ENCODE data around the gene TGFBR3L.

GRCh38 chr19:7955696-7956095, 41.1 kb downstream of the TGFBR3L start:
- TF ChIP-seq CTCF (conservative IDR thresholded peaks at IDR 0.05; ENCODE audit: low read depth, low read length) (no peak), POLR2A (IDR thresholded peaks at IDR 0.05; ENCODE audit: low read depth, low read length) (no peak), CHD1 (IDR thresholded peaks at IDR 0.05; ENCODE audit: low read depth, low read length) (no peak), RFX5 (IDR thresholded peaks at IDR 0.05; ENCODE audit: low read depth, low read length) (no peak)

Data from IMR-90 (cell line).